ENCODE results near the gene PTPN18.

DNA sequence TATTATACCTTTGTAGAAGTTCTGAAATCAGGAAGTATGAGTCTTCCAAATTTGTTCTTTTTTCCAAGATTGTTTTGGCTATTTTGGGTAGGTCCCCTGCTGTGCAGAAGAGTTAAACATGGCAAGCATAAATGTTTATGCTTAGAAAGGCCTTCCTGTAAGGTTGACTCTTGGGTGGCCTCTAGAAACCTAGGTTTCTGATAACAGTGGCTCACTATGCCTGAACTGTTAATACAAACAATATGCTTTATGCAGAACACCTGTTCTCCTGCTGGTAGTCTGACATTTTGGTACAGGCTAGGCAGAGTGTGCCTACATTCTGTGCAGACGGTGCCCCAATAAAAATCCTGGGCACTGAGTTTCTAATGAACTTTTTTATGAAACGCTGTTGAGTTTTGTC lies 10.1 kb downstream of the PTPN18 start:
- no peak for TF ChIP-seq POLR2A (IDR thresholded peaks at IDR 0.05)
- TF ChIP-seq, protein P1, sequence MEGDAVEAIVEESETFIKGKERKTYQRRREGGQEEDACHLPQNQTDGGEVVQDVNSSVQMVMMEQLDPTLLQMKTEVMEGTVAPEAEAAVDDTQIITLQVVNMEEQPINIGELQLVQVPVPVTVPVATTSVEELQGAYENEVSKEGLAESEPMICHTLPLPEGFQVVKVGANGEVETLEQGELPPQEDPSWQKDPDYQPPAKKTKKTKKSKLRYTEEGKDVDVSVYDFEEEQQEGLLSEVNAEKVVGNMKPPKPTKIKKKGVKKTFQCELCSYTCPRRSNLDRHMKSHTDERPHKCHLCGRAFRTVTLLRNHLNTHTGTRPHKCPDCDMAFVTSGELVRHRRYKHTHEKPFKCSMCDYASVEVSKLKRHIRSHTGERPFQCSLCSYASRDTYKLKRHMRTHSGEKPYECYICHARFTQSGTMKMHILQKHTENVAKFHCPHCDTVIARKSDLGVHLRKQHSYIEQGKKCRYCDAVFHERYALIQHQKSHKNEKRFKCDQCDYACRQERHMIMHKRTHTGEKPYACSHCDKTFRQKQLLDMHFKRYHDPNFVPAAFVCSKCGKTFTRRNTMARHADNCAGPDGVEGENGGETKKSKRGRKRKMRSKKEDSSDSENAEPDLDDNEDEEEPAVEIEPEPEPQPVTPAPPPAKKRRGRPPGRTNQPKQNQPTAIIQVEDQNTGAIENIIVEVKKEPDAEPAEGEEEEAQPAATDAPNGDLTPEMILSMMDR (IDR thresholded peaks at IDR 0.05) = no peak
- TF ChIP-seq POLR2AphosphoS5 (IDR thresholded peaks at IDR 0.05; ENCODE audit: insufficient read depth in 1 of 2, low read depth in 1 of 2) = no peak

Data from vagina (tissue), 2 donors.